CMK (cell line): ENCODE results near the gene AQP5.

Experiments
- DNase-seq: peaks from one replicate; pipeline ENCODE4 v3.0.0-alpha.2; 2010; ENCODE audit warnings: low read depth

The AQP5 gene

GRCh38 chr12:49932533-49933130, 29.0 kb upstream of the AQP5 start:
- DNase-seq: no peak

GRCh38 chr12:49933796-49934195, 27.9 kb upstream of the AQP5 start:
- DNase-seq: no peak

- DNase-seq: no peak
These were observed 27.2 kb upstream of the AQP5 start for GRCh38 chr12:49934505-49934904.

GRCh38 chr12:49936925-49937324, 24.7 kb upstream of the AQP5 start:
- DNase-seq: no peak

GRCh38 chr12:49937639-49938300, 23.9 kb upstream of the AQP5 start:
- no peak for DNase-seq

GRCh38 chr12:49939307-49939706, 22.4 kb upstream of the AQP5 start:
- no peak for DNase-seq

- no peak for DNase-seq
These were observed 22.0 kb upstream of the AQP5 start for GRCh38 chr12:49939707-49940106.

- DNase-seq: no peak
These were observed 19.8 kb upstream of the AQP5 start for GRCh38 chr12:49941556-49942511.

GRCh38 chr12:49942512-49942893, 19.2 kb upstream of the AQP5 start:
- DNase-seq: no peak

GRCh38 chr12:49942921-49943624, 18.6 kb upstream of the AQP5 start:
- no peak for DNase-seq

- no peak for DNase-seq
These were observed 18.1 kb upstream of the AQP5 start for GRCh38 chr12:49943625-49943960.

GRCh38 chr12:49944046-49944445, 17.6 kb upstream of the AQP5 start:
- no peak for DNase-seq

- DNase-seq: no peak
These were observed 17.0 kb upstream of the AQP5 start for GRCh38 chr12:49944718-49945117.

- DNase-seq: peak; percentile 49
These were observed 16.1 kb upstream of the AQP5 start for GRCh38 chr12:49945394-49946080.

GRCh38 chr12:49946086-49946485, 15.6 kb upstream of the AQP5 start:
- DNase-seq: no peak

GRCh38 chr12:49946497-49946896, 15.2 kb upstream of the AQP5 start:
- DNase-seq: no peak

- DNase-seq: no peak
These were observed 14.0 kb upstream of the AQP5 start for GRCh38 chr12:49947593-49948226.

- no peak for DNase-seq
These were observed 12.5 kb upstream of the AQP5 start for GRCh38 chr12:49948866-49949845.

- no peak for DNase-seq
These were observed 11.8 kb upstream of the AQP5 start for GRCh38 chr12:49949866-49950265.
